GM23338 (cell line): ENCODE data around the gene ARL5C. TPM values are rescaled to one million over a fixed set of nuclear protein-coding genes. Genes with fewer than 3 reads are reported as not detected.

Source experiments
- ATAC-seq: fragments of 200-7000 bp; cut with Tn5 transposase; 3 replicates; pipeline ENCODE4 v1.9.1; 2020
- DNase-seq: peaks from one replicate; pipeline ENCODE4 v3.0.0-alpha.2; 2015; ENCODE audit warnings: low spot score
- H2AFZ ChIP-seq: fragments of 200-600 bp; sonication (generic); 2 replicates; pipeline ENCODE4 v1.8.0; 2016; ENCODE audit warnings: antibody characterized with exemption, mild to moderate bottlenecking, moderate library complexity
- H3F3A ChIP-seq: fragments of 200-600 bp; sonication (generic); replicated peaks from 2 replicates; pipeline ENCODE4 v1.8.0; 2017; ENCODE audit warnings: antibody characterized with exemption, mixed run types, low read depth
- H3K27ac ChIP-seq: fragments of 200-600 bp; sonication (generic); 2 replicates; pipeline ENCODE4 v1.6.1; 2016; ENCODE audit warnings: low read depth
- H3K27me3 ChIP-seq: fragments of 200-600 bp; sonication (generic); 2 replicates; pipeline ENCODE4 v1.8.0; 2016; ENCODE audit warnings: mild to moderate bottlenecking, mixed run types, moderate library complexity; ENCODE audit not compliant: insufficient read depth
- H3K36me3 ChIP-seq: fragments of 200-600 bp; sonication (generic); 2 replicates; pipeline ENCODE4 v1.8.0; 2016; ENCODE audit warnings: mild to moderate bottlenecking; ENCODE audit not compliant: insufficient read depth
- H3K4me1 ChIP-seq: fragments of 200-600 bp; sonication (generic); 2 replicates; pipeline ENCODE4 v1.8.0; 2016; ENCODE audit warnings: mild to moderate bottlenecking, moderate library complexity; ENCODE audit not compliant: insufficient read depth
- H3K4me2 ChIP-seq: fragments of 200-600 bp; sonication (generic); 2 replicates; pipeline ENCODE4 v1.7.1; 2017; ENCODE audit warnings: mixed run types
- H3K4me3 ChIP-seq: fragments of 200-600 bp; sonication (generic); 2 replicates; pipeline ENCODE4 v1.6.1; 2016; ENCODE audit warnings: mixed run types
- H3K79me2 ChIP-seq: fragments of 200-600 bp; sonication (generic); replicated peaks from 2 replicates; pipeline ENCODE4 v1.8.0; 2017; ENCODE audit warnings: mild to moderate bottlenecking; ENCODE audit not compliant: insufficient read depth
- H3K9me2 ChIP-seq: fragments of 200-600 bp; sonication (generic); 2 replicates; pipeline ENCODE4 v1.8.0; 2017; ENCODE audit not compliant: insufficient read depth
- H4K20me1 ChIP-seq: fragments of 200-600 bp; sonication (generic); replicated peaks from 2 replicates; pipeline ENCODE4 v1.8.0; 2017; ENCODE audit warnings: mild to moderate bottlenecking; ENCODE audit not compliant: insufficient read depth
- H3K27ac Mint-ChIP-seq: 2 replicates; pipeline ENCODE4 v1.8.0; 2020; ENCODE audit warnings: inconsistent platforms, mild to moderate bottlenecking, moderate library complexity, mixed read lengths
- H3K27me3 Mint-ChIP-seq: 3 replicates; pipeline ENCODE4 v1.8.0; 2022; ENCODE audit warnings: low read depth, mild to moderate bottlenecking, moderate library complexity, mixed read lengths, inconsistent platforms; ENCODE audit not compliant: insufficient read depth, poor library complexity
- H3K36me3 Mint-ChIP-seq: 3 replicates; pipeline ENCODE4 v1.8.0; 2021; ENCODE audit warnings: low read depth, mild to moderate bottlenecking, inconsistent platforms, moderate library complexity, mixed read lengths
- H3K4me1 Mint-ChIP-seq: 3 replicates; pipeline ENCODE4 v1.8.0; 2020; ENCODE audit warnings: mild to moderate bottlenecking, inconsistent platforms, mixed read lengths
- H3K4me3 Mint-ChIP-seq: 3 replicates; pipeline ENCODE4 v1.8.0; 2021; ENCODE audit warnings: moderate library complexity, mild to moderate bottlenecking, inconsistent platforms, mixed read lengths
- H3K9me3 Mint-ChIP-seq: 3 replicates; pipeline ENCODE4 v1.8.0; 2020; ENCODE audit warnings: moderate library complexity, mild to moderate bottlenecking, inconsistent platforms, mixed read lengths
- CREB1 ChIP-seq: fragments of 250-450 bp; sonication (Bioruptor Pico); IDR thresholded peaks from 2 replicates; pipeline ENCODE4 v1.5.0; 2020; ENCODE audit warnings: low read depth, mild to moderate bottlenecking, moderate library complexity
- CTCF ChIP-seq, 2 experiments: fragments of 200-600 bp in 1 of 2; sonication (generic) in 1 of 2; conservative IDR thresholded peaks; 2 replicates each; pipeline versions ENCODE4 v1.5.1 to v1.6.1; 2016 to 2017; ENCODE audit warnings: antibody characterized with exemption in 2 of 2, low read depth in 2 of 2, mild to moderate bottlenecking in 2 of 2, moderate library complexity in 1 of 2
- ETS1 ChIP-seq: IDR thresholded peaks from 2 replicates; pipeline ENCODE4 v1.6.1; 2016; ENCODE audit warnings: antibody characterized with exemption
- EZH2phosphoT487 ChIP-seq: fragments of 200-600 bp; sonication (generic); IDR thresholded peaks from one replicate; pipeline ENCODE4 v1.8.1; 2018; ENCODE audit warnings: antibody characterized with exemption; ENCODE audit not compliant: unreplicated experiment
- JUNB ChIP-seq: IDR thresholded peaks from one replicate; pipeline ENCODE4 v1.6.1; 2016; ENCODE audit warnings: antibody characterized with exemption; ENCODE audit not compliant: unreplicated experiment
- NANOG ChIP-seq: IDR thresholded peaks from 2 replicates; pipeline ENCODE4 v1.6.1; 2016; ENCODE audit warnings: antibody characterized with exemption, borderline replicate concordance
- POLR2AphosphoS5 ChIP-seq: IDR thresholded peaks from 2 replicates; pipeline ENCODE4 v1.6.1; 2016; ENCODE audit warnings: antibody characterized with exemption, low read depth
- REST ChIP-seq: IDR thresholded peaks from one replicate; pipeline ENCODE4 v1.6.1; 2018; ENCODE audit warnings: antibody characterized with exemption; ENCODE audit not compliant: unreplicated experiment
- polyA plus RNA-seq: library from polyadenylated mRNA; unstranded; fragments of >200 nt; fragmentation: Nextera tagmentation; extraction: Ambion mirVana; gene quantifications from 2 replicates; pipeline ENCODE4 v1.2.1, GENCODE V29; 2016
- total RNA-seq: library from RNA; depleted of rRNA; stranded (reverse); fragments of >200 nt; shearing (Covaris generic); gene quantifications from 2 replicates; pipeline ENCODE4 v1.2.3, GENCODE V29; 2014

The ARL5C gene
- total and polyA plus RNA-seq, 2 experiments from 2014 or later = not detected

- TF ChIP-seq POLR2AphosphoS5 (no peak), NANOG (no peak), EZH2phosphoT487 (no peak), REST (no peak), CTCF (conservative IDR thresholded peaks at IDR 0.05; ENCODE audit: low read depth in 2 of 2) (no peak), ETS1 (no peak), JUNB (no peak), CREB1 (CRISPR knock-in tag) (no peak)
- no peak overlapping the region for H3K4me2 ChIP-seq
- no peaks in the 10 kb centered on the region for H3K9me2 ChIP-seq
- Mint-ChIP-seq H3K27me3 (peaks cover 3% of the 10 kb centered on the region), H3K9me3 (no peaks in the 10 kb centered on the region), H3K4me1 (no peaks in the 10 kb centered on the region; the same call in 2 of the 3 replicates), H3K27ac (no peak overlapping the region), H3K36me3 (no peaks in the 10 kb centered on the region), H3K4me3 (no peak overlapping the region)
- no peaks in the 10 kb centered on the region for H3F3A ChIP-seq
- H3K4me3 ChIP-seq = no peak overlapping the region
- H2AFZ ChIP-seq = no peak overlapping the region
- no peaks in the 10 kb centered on the region for H4K20me1 ChIP-seq
- H3K27me3 ChIP-seq = no peaks in the 10 kb centered on the region
- H3K4me1 ChIP-seq = no peaks in the 10 kb centered on the region
- H3K27ac ChIP-seq = no peak overlapping the region
- DNase-seq = no peak
- H3K36me3 ChIP-seq = no peaks in the 10 kb centered on the region
- no peaks in the 10 kb centered on the region for H3K79me2 ChIP-seq
- ATAC-seq = no peak
These were observed 24.7 kb downstream of the ARL5C start for GRCh38 chr17:39141294-39141693.

GRCh38 chr17:39139561-39139960 is 26.4 kb downstream of the ARL5C start:
- Histone ChIP-seq H3K27me3 (no peaks in the 10 kb centered on the region), H3K4me1 (no peaks in the 10 kb centered on the region), H3F3A (no peaks in the 10 kb centered on the region), H4K20me1 (no peaks in the 10 kb centered on the region), H3K4me2 (no peak overlapping the region), H3K27ac (no peak overlapping the region), H3K36me3 (no peaks in the 10 kb centered on the region), H2AFZ (peak overlapping the region; percentile 43; the same call in 1 of the 2 replicates), H3K79me2 (no peaks in the 10 kb centered on the region), H3K9me2 (no peaks in the 10 kb centered on the region), H3K4me3 (no peak overlapping the region)
- ATAC-seq (no peak), DNase-seq (no peak)
- Mint-ChIP-seq H3K27me3 (peaks cover 7% of the 10 kb centered on the region), H3K4me3 (no peak overlapping the region), H3K36me3 (no peaks in the 10 kb centered on the region), H3K4me1 (no peaks in the 10 kb centered on the region; the same call in 2 of the 3 replicates), H3K9me3 (no peaks in the 10 kb centered on the region), H3K27ac (no peak overlapping the region)
- TF ChIP-seq ETS1 (no peak), CREB1 (CRISPR knock-in tag) (no peak)
